GM12878 (cell line): ENCODE data around the gene GATA2. TPM values are rescaled to one million over a fixed set of nuclear protein-coding genes. Genes with fewer than 3 reads are reported as not detected.

Experiments
- ATAC-seq: fragments of 200-7000 bp; cut with Tn5 transposase; 3 replicates; pipeline ENCODE4 v1.9.1; 2020; ENCODE audit warnings: mild to moderate bottlenecking, moderate library complexity
- BruUV-seq: library from RNA; stranded (reverse); fragments of 400-500 nt; replicated peaks from 2 replicates; lab custom pipeline; 2021; lab: Mats Ljungman, UMichigan
- CTCF ChIA-PET: fragments of 300-600 bp; sonication (Branson Sonifier 250); formaldehyde crosslinking; extraction: SDS; loops from one replicate; lab custom pipeline; 2021; ENCODE audit warnings: inconsistent platforms; lab: Yijun Ruan, JAX
- POLR2A ChIA-PET: fragments of 350-600 bp; formaldehyde crosslinking; extraction: SDS; loops from one replicate; lab custom pipeline; 2021; ENCODE audit warnings: inconsistent platforms; lab: Charles Lee
- RAD21 ChIA-PET: fragments of 300-600 bp; sonication (Branson Sonifier 250); formaldehyde crosslinking; loops from one replicate; lab custom pipeline; 2023; ENCODE audit warnings: antibody characterized with exemption; ENCODE audit not compliant: unreplicated experiment; lab: Charles Lee
- SMC1A ChIA-PET: fragments of 300-600 bp; sonication (Branson Sonifier 250); formaldehyde crosslinking; loops from one replicate; lab custom pipeline; 2023; ENCODE audit not compliant: unreplicated experiment, uncharacterized antibody; lab: Charles Lee
- DNase-seq: peaks from one replicate; pipeline ENCODE4 v3.0.0-alpha.2; 2011; ENCODE audit warnings: low read depth, low spot score
- FAIRE-seq: peaks from 3 replicates; lab custom pipeline; 2011; peaks lifted over from hg19 to GRCh38; lab: Jason Lieb, UNC
- H2AFZ ChIP-seq: 2 replicates; pipeline ENCODE4 v1.6.0; 2011; ENCODE audit warnings: low read depth, low read length, control low read depth; ENCODE audit not compliant: control insufficient read depth
- H3K27ac ChIP-seq: 2 replicates; pipeline ENCODE4 v1.5.1; 2011; ENCODE audit warnings: control low read depth; ENCODE audit not compliant: control insufficient read depth, insufficient read depth
- H3K27me3 ChIP-seq, 2 experiments: replicated peaks in 1 of 2; 2 replicates each; pipeline versions ENCODE4 v1.6.0 to v1.6.1; 2011; ENCODE audit warnings: low read length in 1 of 2; ENCODE audit not compliant: control insufficient read depth in 2 of 2, insufficient read depth in 2 of 2
- H3K36me3 ChIP-seq, 2 experiments: 2 replicates each; pipeline ENCODE4 v1.5.1; 2011; ENCODE audit warnings: low read length in 1 of 2; ENCODE audit not compliant: control insufficient read depth in 2 of 2, insufficient read depth in 2 of 2
- H3K4me1 ChIP-seq: 2 replicates; pipeline ENCODE4 v1.6.1; 2011; ENCODE audit warnings: mild to moderate bottlenecking, low read length, moderate library complexity, mixed read lengths; ENCODE audit not compliant: control insufficient read depth, insufficient read depth
- H3K4me2 ChIP-seq: 2 replicates; pipeline ENCODE4 v1.6.0; 2011; ENCODE audit warnings: control low read depth; ENCODE audit not compliant: control insufficient read depth, insufficient read depth
- H3K4me3 ChIP-seq: fragments of 200-600 bp; sonication (generic); 2 replicates; pipeline ENCODE4 v1.5.1; 2016
- H3K79me2 ChIP-seq: 2 replicates; pipeline ENCODE4 v1.6.0; 2011; ENCODE audit warnings: low read length; ENCODE audit not compliant: control insufficient read depth, insufficient read depth
- H3K9ac ChIP-seq: 2 replicates; pipeline ENCODE4 v1.8.0; 2011; ENCODE audit warnings: low read length, control low read depth, mixed read lengths; ENCODE audit not compliant: control insufficient read depth, insufficient read depth
- H3K9me3 ChIP-seq: replicated peaks from 3 replicates; pipeline ENCODE4 v1.5.1; 2011; ENCODE audit warnings: mild to moderate bottlenecking, low read length; ENCODE audit not compliant: control insufficient read depth, insufficient read depth
- H4K20me1 ChIP-seq: 2 replicates; pipeline ENCODE4 v1.6.0; 2011; ENCODE audit not compliant: control insufficient read depth, insufficient read depth
- BHLHE40 ChIP-seq, 2 experiments: fragments of 450-650 bp in 1 of 2; IDR thresholded peaks; 2 replicates each; pipeline ENCODE4 v1.6.1; 2011 to 2017; ENCODE audit warnings: low read depth in 2 of 2, borderline replicate concordance in 1 of 2, improper control_type of control experiment in 1 of 2, low read length in 1 of 2, mild to moderate bottlenecking in 1 of 2
- BRCA1 ChIP-seq: IDR thresholded peaks from 2 replicates; pipeline ENCODE4 v1.6.1; 2011; ENCODE audit warnings: low read depth, low read length, improper control_type of control experiment
- CBFB ChIP-seq: IDR thresholded peaks from 2 replicates; pipeline ENCODE4 v1.6.1; 2016; ENCODE audit warnings: antibody characterized with exemption, low read depth
- CBX5 ChIP-seq: sonication (generic); IDR thresholded peaks from 2 replicates; pipeline ENCODE4 v1.6.1; 2016; ENCODE audit warnings: low read depth, moderate library complexity, mild to moderate bottlenecking, inconsistent platforms
- CREM ChIP-seq: IDR thresholded peaks from 2 replicates; pipeline ENCODE4 v1.6.1; 2014; ENCODE audit warnings: antibody characterized with exemption, low read depth
- FOXK2 ChIP-seq: fragments of 450-650 bp; IDR thresholded peaks from 2 replicates; pipeline ENCODE4 v1.6.1; 2017; ENCODE audit warnings: mild to moderate bottlenecking, moderate library complexity
- GABPA ChIP-seq: IDR thresholded peaks from 2 replicates; pipeline ENCODE4 v1.6.1; 2014; ENCODE audit warnings: antibody characterized with exemption, low read depth, mild to moderate bottlenecking, inconsistent platforms
- IKZF1 ChIP-seq: fragments of 450-650 bp; conservative IDR thresholded peaks from 2 replicates; pipeline ENCODE4 v1.6.1; 2017; ENCODE audit warnings: antibody characterized with exemption, mild to moderate bottlenecking
- JUNB ChIP-seq: IDR thresholded peaks from 2 replicates; pipeline ENCODE4 v1.6.1; 2016; ENCODE audit warnings: antibody characterized with exemption, mild to moderate bottlenecking
- WRNIP1 ChIP-seq: IDR thresholded peaks from 2 replicates; pipeline ENCODE4 v1.6.1; 2011; ENCODE audit warnings: low read depth, low read length, improper control_type of control experiment, borderline replicate concordance
- WGBS: methylation state at CpG from one replicate; pipeline ENCODE4 v1.1.6; 2016; ENCODE audit warnings: low lambda C conversion rate; ENCODE audit not compliant: insufficient replicate concordance, insufficient coverage; ENCODE audit errors: missing lambda C conversion rate; 5-methylcytosine and 5-hydroxymethylcytosine counted together
- in situ Hi-C: fragments of 300-500 bp; cut with MboI; formaldehyde crosslinking; loops from 9 replicates; pipeline ENCODE4 v1.14.3; 2018; ENCODE audit warnings: mixed read lengths
- intact Hi-C: fragments of 100-400 bp; cut with micrococcal nuclease; formaldehyde crosslinking; loops from one replicate; pipeline ENCODE4 v1.14.2; 2022; ENCODE audit not compliant: unreplicated experiment
- polyA plus RNA-seq, 11 experiments: library from polyadenylated mRNA; depleted of rRNA in 4 of 11; unstranded in 6 of 11; stranded (reverse) in 5 of 11; fragments of >200 nt; fragmentation: Nextera tagmentation in 4 of 11; fragmentation: Illumina TruSeq in 1 of 11; extraction: Ambion mirVana in 4 of 11; extraction: Trizol in 1 of 11; gene quantifications; 1 replicate in 1 of 11; 2 replicates in 10 of 11; pipeline versions ENCODE4 v1.2.1 to v1.2.3, GENCODE V29; 2011 to 2016; ENCODE audit warnings: inconsistent platforms in 2 of 11, missing spikeins in 2 of 11, low read depth in 1 of 11
- total RNA-seq, 4 experiments: library from RNA; depleted of rRNA in 3 of 4; stranded (reverse); fragments of >200 nt in 3 of 4; fragmentation: Illumina TruSeq in 1 of 4; extraction: Trizol in 1 of 4; gene quantifications; 2 replicates each; pipeline versions ENCODE4 v1.2.1 to v1.2.3, GENCODE V29; 2013 to 2021
- TF ChIP-seq, protein P1 (sequence below), 3 experiments: IDR thresholded peaks in 2 of 3; conservative IDR thresholded peaks in 1 of 3; 2 replicates each; pipeline ENCODE4 v1.5.1; 2011; ENCODE audit warnings: low read depth in 3 of 3, low read length in 3 of 3, mild to moderate bottlenecking in 3 of 3, control low read depth in 2 of 3, moderate library complexity in 2 of 3, inconsistent platforms in 1 of 3, mixed read lengths in 1 of 3; ENCODE audit not compliant: control insufficient read depth in 2 of 3, insufficient read depth in 1 of 3; ENCODE audit errors: extremely low read depth in 1 of 3

Gene GATA2
- total and polyA plus RNA-seq, 10 of the 15 experiments (the other 5 are each of a cell fraction or from before 2014, with no cell fraction given): 0.56 TPM; not detected in 9

DNA sequence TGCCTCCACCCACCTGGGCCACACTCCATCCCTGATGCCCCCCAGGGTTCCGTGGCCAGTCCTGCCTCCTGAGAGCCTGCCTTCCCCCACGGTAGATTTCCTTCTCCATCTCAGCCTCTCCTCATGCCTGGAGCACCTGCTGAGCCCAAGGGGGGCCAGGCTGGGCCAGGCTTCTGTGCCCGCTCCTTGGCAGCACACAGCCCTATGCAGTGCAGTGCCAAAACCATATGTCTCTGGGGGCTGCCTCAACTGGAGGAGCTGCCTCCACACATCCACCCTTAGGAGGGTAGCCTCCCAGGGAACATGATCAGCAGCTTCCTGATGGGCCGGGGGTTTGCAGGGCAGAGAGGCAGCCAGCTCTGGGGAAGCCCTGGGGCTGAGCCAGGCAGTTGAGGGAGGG, 24.6 kb upstream of the GATA2 start:
- H3K79me2 ChIP-seq: no peaks in the 10 kb centered on the region
- no peaks in the 10 kb centered on the region for H3K4me1 ChIP-seq
- 23% methylated on average over 4 of the region's 4 CpGs for WGBS
- no peaks in the 10 kb centered on the region for H3K36me3 ChIP-seq
- POLR2A ChIA-PET: no interaction called here
- no peaks in the 10 kb centered on the region for H4K20me1 ChIP-seq
- intact Hi-C loops: no loop called here
- CTCF ChIA-PET: no interaction called here
- RAD21 ChIA-PET: no interaction called here
- no peak for FAIRE-seq
- no peak for TF ChIP-seq WRNIP1
- TF ChIP-seq FOXK2: no peak
- TF ChIP-seq CBFB: no peak
- TF ChIP-seq GABPA: no peak
- TF ChIP-seq CBX5: no peak
- TF ChIP-seq BHLHE40 (IDR thresholded peaks at IDR 0.05; ENCODE audit: borderline replicate concordance in 1 of 2, low read depth in 2 of 2, low read length in 1 of 2): no peak
- TF ChIP-seq, protein P1, sequence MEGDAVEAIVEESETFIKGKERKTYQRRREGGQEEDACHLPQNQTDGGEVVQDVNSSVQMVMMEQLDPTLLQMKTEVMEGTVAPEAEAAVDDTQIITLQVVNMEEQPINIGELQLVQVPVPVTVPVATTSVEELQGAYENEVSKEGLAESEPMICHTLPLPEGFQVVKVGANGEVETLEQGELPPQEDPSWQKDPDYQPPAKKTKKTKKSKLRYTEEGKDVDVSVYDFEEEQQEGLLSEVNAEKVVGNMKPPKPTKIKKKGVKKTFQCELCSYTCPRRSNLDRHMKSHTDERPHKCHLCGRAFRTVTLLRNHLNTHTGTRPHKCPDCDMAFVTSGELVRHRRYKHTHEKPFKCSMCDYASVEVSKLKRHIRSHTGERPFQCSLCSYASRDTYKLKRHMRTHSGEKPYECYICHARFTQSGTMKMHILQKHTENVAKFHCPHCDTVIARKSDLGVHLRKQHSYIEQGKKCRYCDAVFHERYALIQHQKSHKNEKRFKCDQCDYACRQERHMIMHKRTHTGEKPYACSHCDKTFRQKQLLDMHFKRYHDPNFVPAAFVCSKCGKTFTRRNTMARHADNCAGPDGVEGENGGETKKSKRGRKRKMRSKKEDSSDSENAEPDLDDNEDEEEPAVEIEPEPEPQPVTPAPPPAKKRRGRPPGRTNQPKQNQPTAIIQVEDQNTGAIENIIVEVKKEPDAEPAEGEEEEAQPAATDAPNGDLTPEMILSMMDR (IDR thresholded peaks at IDR 0.05 in 2 of 3, conservative IDR thresholded peaks at IDR 0.05 in 1 of 3; ENCODE audit: control insufficient read depth in 2 of 3, extremely low read depth in 1 of 3, insufficient read depth in 1 of 3, low read depth in 3 of 3, low read length in 3 of 3): no peak
- no peak for TF ChIP-seq CREM
- TF ChIP-seq BRCA1: no peak
- TF ChIP-seq JUNB: no peak
- TF ChIP-seq IKZF1: no peak
- TF ChIP-seq, all 136 proteins: peak for 0
- Histone ChIP-seq H3K27me3 (peaks cover 0 to 3% of the 10 kb centered on the region in 2 experiments; a peak in 1 of 4 replicates), H3K4me3 (no peak overlapping the region), H2AFZ (no peak overlapping the region), H3K9me3 (no peaks in the 10 kb centered on the region), H3K27ac (no peak overlapping the region), H3K4me2 (no peak overlapping the region), H3K9ac (no peak overlapping the region)
- in situ Hi-C loops: no loop called here
- no peak for ATAC-seq
- no TSS peak for BruUV-seq
- DNase-seq: no peak
- SMC1A ChIA-PET: no interaction called here
